PC-3 (cell line): ENCODE measurements around the gene BGLAP. TPM values are rescaled to one million over a fixed set of nuclear protein-coding genes. Genes with fewer than 3 reads are reported as not detected.

Source experiments
- total RNA-seq: library from RNA; depleted of rRNA; stranded (reverse); fragments of >200 nt; gene quantifications from 2 replicates; pipeline ENCODE4 v1.2.3, GENCODE V29; 2014; rRNA removed

BGLAP gene
- total RNA-seq, 1 experiment from 2014 or later: 2.5 TPM

Other genes starting within 250 kb of the BGLAP start
- 282 and 293 TPM in 2 replicates for gene SSR2, start 221.2 kb upstream of the BGLAP start, total RNA-seq
- gene UBQLN4, start 188.4 kb upstream of the BGLAP start, total RNA-seq: 45.4 and 62.9 TPM in 2 replicates
- gene LAMTOR2, start 187.4 kb upstream of the BGLAP start, total RNA-seq: 130 TPM in 2 replicates
- 18.1 and 18.5 TPM in 2 replicates for gene RAB25, start 181.0 kb upstream of the BGLAP start, total RNA-seq
- 12.9 and 14.7 TPM in 2 replicates for gene MEX3A, start 159.7 kb upstream of the BGLAP start, total RNA-seq
- 864 and 1,095 TPM in 2 replicates for gene LMNA, start 127.5 kb upstream of the BGLAP start, total RNA-seq
- 5.8 and 13.1 TPM in 2 replicates for gene SEMA4A, start 88.6 kb upstream of the BGLAP start, total RNA-seq
- gene SLC25A44, start 48.1 kb upstream of the BGLAP start, total RNA-seq: 28.1 and 33.1 TPM in 2 replicates
- 131 and 163 TPM in 2 replicates for gene PMF1, start 29.2 kb upstream of the BGLAP start, total RNA-seq
- 6.6 and 7.2 TPM in 2 replicates for gene PAQR6, start 5.9 kb downstream of the BGLAP start, total RNA-seq
- 126 and 130 TPM in 2 replicates for gene SMG5, start 40.6 kb downstream of the BGLAP start, total RNA-seq
- 8.1 and 11.2 TPM in 2 replicates for gene TMEM79, start 42.1 kb downstream of the BGLAP start, total RNA-seq
- gene GLMP, start 53.5 kb downstream of the BGLAP start, total RNA-seq: 49.8 and 52.2 TPM in 2 replicates
- 1.1 TPM in 1 of 2 replicates, not detected in the other for gene VHLL, start 57.1 kb downstream of the BGLAP start, total RNA-seq
- 666 and 692 TPM in 2 replicates for gene CCT3, start 96.1 kb downstream of the BGLAP start, total RNA-seq
- gene TSACC, start 96.3 kb downstream of the BGLAP start, total RNA-seq: 0.51 and 1.3 TPM in 2 replicates
- gene RHBG, start 127.0 kb downstream of the BGLAP start, total RNA-seq: 0.26 TPM in 1 of 2 replicates, not detected in the other